GM23338 (cell line): Measurements from ENCODE around the gene APOL1. TPM values are rescaled to one million over a fixed set of nuclear protein-coding genes. Genes with fewer than 3 reads are reported as not detected.

Source experiments
- ATAC-seq: fragments of 200-7000 bp; cut with Tn5 transposase; 3 replicates; pipeline ENCODE4 v1.9.1; 2020
- DNase-seq: peaks from one replicate; pipeline ENCODE4 v3.0.0-alpha.2; 2015; ENCODE audit warnings: low spot score
- H2AFZ ChIP-seq: fragments of 200-600 bp; sonication (generic); 2 replicates; pipeline ENCODE4 v1.8.0; 2016; ENCODE audit warnings: antibody characterized with exemption, mild to moderate bottlenecking, moderate library complexity
- H3F3A ChIP-seq: fragments of 200-600 bp; sonication (generic); replicated peaks from 2 replicates; pipeline ENCODE4 v1.8.0; 2017; ENCODE audit warnings: antibody characterized with exemption, mixed run types, low read depth
- H3K27ac ChIP-seq: fragments of 200-600 bp; sonication (generic); 2 replicates; pipeline ENCODE4 v1.6.1; 2016; ENCODE audit warnings: low read depth
- H3K27me3 ChIP-seq: fragments of 200-600 bp; sonication (generic); 2 replicates; pipeline ENCODE4 v1.8.0; 2016; ENCODE audit warnings: mild to moderate bottlenecking, mixed run types, moderate library complexity; ENCODE audit not compliant: insufficient read depth
- H3K36me3 ChIP-seq: fragments of 200-600 bp; sonication (generic); 2 replicates; pipeline ENCODE4 v1.8.0; 2016; ENCODE audit warnings: mild to moderate bottlenecking; ENCODE audit not compliant: insufficient read depth
- H3K4me1 ChIP-seq: fragments of 200-600 bp; sonication (generic); 2 replicates; pipeline ENCODE4 v1.8.0; 2016; ENCODE audit warnings: mild to moderate bottlenecking, moderate library complexity; ENCODE audit not compliant: insufficient read depth
- H3K4me2 ChIP-seq: fragments of 200-600 bp; sonication (generic); 2 replicates; pipeline ENCODE4 v1.7.1; 2017; ENCODE audit warnings: mixed run types
- H3K4me3 ChIP-seq: fragments of 200-600 bp; sonication (generic); 2 replicates; pipeline ENCODE4 v1.6.1; 2016; ENCODE audit warnings: mixed run types
- H3K79me2 ChIP-seq: fragments of 200-600 bp; sonication (generic); replicated peaks from 2 replicates; pipeline ENCODE4 v1.8.0; 2017; ENCODE audit warnings: mild to moderate bottlenecking; ENCODE audit not compliant: insufficient read depth
- H3K9me2 ChIP-seq: fragments of 200-600 bp; sonication (generic); 2 replicates; pipeline ENCODE4 v1.8.0; 2017; ENCODE audit not compliant: insufficient read depth
- H4K20me1 ChIP-seq: fragments of 200-600 bp; sonication (generic); replicated peaks from 2 replicates; pipeline ENCODE4 v1.8.0; 2017; ENCODE audit warnings: mild to moderate bottlenecking; ENCODE audit not compliant: insufficient read depth
- H3K27ac Mint-ChIP-seq: 2 replicates; pipeline ENCODE4 v1.8.0; 2020; ENCODE audit warnings: inconsistent platforms, mild to moderate bottlenecking, moderate library complexity, mixed read lengths
- H3K27me3 Mint-ChIP-seq: 3 replicates; pipeline ENCODE4 v1.8.0; 2022; ENCODE audit warnings: low read depth, mild to moderate bottlenecking, moderate library complexity, mixed read lengths, inconsistent platforms; ENCODE audit not compliant: insufficient read depth, poor library complexity
- H3K36me3 Mint-ChIP-seq: 3 replicates; pipeline ENCODE4 v1.8.0; 2021; ENCODE audit warnings: low read depth, mild to moderate bottlenecking, inconsistent platforms, moderate library complexity, mixed read lengths
- H3K4me1 Mint-ChIP-seq: 3 replicates; pipeline ENCODE4 v1.8.0; 2020; ENCODE audit warnings: mild to moderate bottlenecking, inconsistent platforms, mixed read lengths
- H3K4me3 Mint-ChIP-seq: 3 replicates; pipeline ENCODE4 v1.8.0; 2021; ENCODE audit warnings: moderate library complexity, mild to moderate bottlenecking, inconsistent platforms, mixed read lengths
- H3K9me3 Mint-ChIP-seq: 3 replicates; pipeline ENCODE4 v1.8.0; 2020; ENCODE audit warnings: moderate library complexity, mild to moderate bottlenecking, inconsistent platforms, mixed read lengths
- CREB1 ChIP-seq: fragments of 250-450 bp; sonication (Bioruptor Pico); IDR thresholded peaks from 2 replicates; pipeline ENCODE4 v1.5.0; 2020; ENCODE audit warnings: low read depth, mild to moderate bottlenecking, moderate library complexity
- CTCF ChIP-seq, 2 experiments: fragments of 200-600 bp in 1 of 2; sonication (generic) in 1 of 2; conservative IDR thresholded peaks; 2 replicates each; pipeline versions ENCODE4 v1.5.1 to v1.6.1; 2016 to 2017; ENCODE audit warnings: antibody characterized with exemption in 2 of 2, low read depth in 2 of 2, mild to moderate bottlenecking in 2 of 2, moderate library complexity in 1 of 2
- ETS1 ChIP-seq: IDR thresholded peaks from 2 replicates; pipeline ENCODE4 v1.6.1; 2016; ENCODE audit warnings: antibody characterized with exemption
- EZH2 ChIP-seq: fragments of 200-600 bp; sonication (generic); IDR thresholded peaks from one replicate; pipeline ENCODE4 v1.8.0; 2017; ENCODE audit warnings: antibody characterized with exemption, mild to moderate bottlenecking, low read depth; ENCODE audit not compliant: unreplicated experiment
- EZH2phosphoT487 ChIP-seq: fragments of 200-600 bp; sonication (generic); IDR thresholded peaks from one replicate; pipeline ENCODE4 v1.8.1; 2018; ENCODE audit warnings: antibody characterized with exemption; ENCODE audit not compliant: unreplicated experiment
- JUNB ChIP-seq: IDR thresholded peaks from one replicate; pipeline ENCODE4 v1.6.1; 2016; ENCODE audit warnings: antibody characterized with exemption; ENCODE audit not compliant: unreplicated experiment
- NANOG ChIP-seq: IDR thresholded peaks from 2 replicates; pipeline ENCODE4 v1.6.1; 2016; ENCODE audit warnings: antibody characterized with exemption, borderline replicate concordance
- POLR2AphosphoS5 ChIP-seq: IDR thresholded peaks from 2 replicates; pipeline ENCODE4 v1.6.1; 2016; ENCODE audit warnings: antibody characterized with exemption, low read depth
- STAT1 ChIP-seq: IDR thresholded peaks from one replicate; pipeline ENCODE4 v1.6.1; 2016; ENCODE audit warnings: antibody characterized with exemption; ENCODE audit not compliant: unreplicated experiment
- ZNF114 ChIP-seq: fragments of 250-450 bp; sonication (Bioruptor Pico); IDR thresholded peaks from 2 replicates; pipeline ENCODE4 v1.5.0; 2020; ENCODE audit warnings: mild to moderate bottlenecking, moderate library complexity
- ZNF331 ChIP-seq: fragments of 250-450 bp; sonication (Bioruptor Pico); IDR thresholded peaks from 2 replicates; pipeline ENCODE4 v1.5.0; 2020; ENCODE audit warnings: low read depth, mild to moderate bottlenecking, moderate library complexity
- ZNF462 ChIP-seq: fragments of 250-450 bp; sonication (Bioruptor Pico); IDR thresholded peaks from 2 replicates; pipeline ENCODE4 v1.5.0; 2020; ENCODE audit warnings: mild to moderate bottlenecking, moderate library complexity
- polyA plus RNA-seq: library from polyadenylated mRNA; unstranded; fragments of >200 nt; fragmentation: Nextera tagmentation; extraction: Ambion mirVana; gene quantifications from 2 replicates; pipeline ENCODE4 v1.2.1, GENCODE V29; 2016
- total RNA-seq: library from RNA; depleted of rRNA; stranded (reverse); fragments of >200 nt; shearing (Covaris generic); gene quantifications from 2 replicates; pipeline ENCODE4 v1.2.3, GENCODE V29; 2014

APOL1 gene
- total and polyA plus RNA-seq, 2 experiments from 2014 or later = 0.11 TPM; not detected in 1

- Histone ChIP-seq H3K4me3 (no peak overlapping the region), H2AFZ (no peak overlapping the region), H3K27me3 (no peaks in the 10 kb centered on the region), H3K27ac (no peak overlapping the region), H3K4me2 (no peak overlapping the region), H3K36me3 (peaks cover 74% of the 10 kb centered on the region), H3K4me1 (no peaks in the 10 kb centered on the region), H3K9me2 (0 out of 2 replicates have a peak, but pooled peaks cover 4% of the 10 kb centered on the region), H3K79me2 (no peaks in the 10 kb centered on the region), H3F3A (0 out of 2 replicates have a peak, but pooled peaks cover 2% of the 10 kb centered on the region), H4K20me1 (peaks cover 8% of the 10 kb centered on the region; the same call in 1 of the 2 replicates)
- Mint-ChIP-seq H3K4me3 (no peak overlapping the region), H3K4me1 (no peaks in the 10 kb centered on the region), H3K36me3 (peaks cover 97% of the 10 kb centered on the region), H3K27me3 (peaks cover 8% of the 10 kb centered on the region), H3K27ac (no peak overlapping the region), H3K9me3 (peaks cover 25% of the 10 kb centered on the region)
- DNase-seq (no peak), ATAC-seq (no peak)
- TF ChIP-seq CREB1 (no peak), JUNB (no peak), EZH2 (no peak), STAT1 (no peak), NANOG (no peak), ETS1 (no peak)
Measured at GRCh38 chr22:36293606-36294292, 40.8 kb downstream of the APOL1 start.

- Histone ChIP-seq H3K4me2 (no peak overlapping the region), H3K4me1 (no peaks in the 10 kb centered on the region), H3F3A (0 out of 2 replicates have a peak, but pooled peaks cover 2% of the 10 kb centered on the region), H3K4me3 (no peak overlapping the region), H3K27ac (no peak overlapping the region), H3K36me3 (peaks cover 76% of the 10 kb centered on the region), H4K20me1 (peaks cover 8% of the 10 kb centered on the region; the same call in 1 of the 2 replicates), H2AFZ (no peak overlapping the region), H3K79me2 (no peaks in the 10 kb centered on the region), H3K27me3 (no peaks in the 10 kb centered on the region), H3K9me2 (0 out of 2 replicates have a peak, but pooled peaks cover 4% of the 10 kb centered on the region)
- Mint-ChIP-seq H3K36me3 (peaks cover 97% of the 10 kb centered on the region), H3K9me3 (peaks cover 25% of the 10 kb centered on the region), H3K4me3 (no peak overlapping the region), H3K4me1 (no peaks in the 10 kb centered on the region), H3K27me3 (peaks cover 4% of the 10 kb centered on the region), H3K27ac (no peak overlapping the region)
- DNase-seq (no peak), ATAC-seq (no peak)
- TF ChIP-seq EZH2phosphoT487 (no peak), CREB1 (no peak), STAT1 (no peak), EZH2 (no peak), JUNB (no peak), ZNF331 (no peak), ZNF462 (CRISPR knock-in tag) (no peak), ZNF114 (CRISPR knock-in tag) (no peak), NANOG (no peak), CTCF (conservative IDR thresholded peaks at IDR 0.05; ENCODE audit: low read depth in 2 of 2) (no peak), POLR2AphosphoS5 (no peak)
Measured at GRCh38 chr22:36294293-36294620, 41.3 kb downstream of the APOL1 start.
